CD4-positive, alpha-beta T cell treated with Interleukin-1 beta for 1 hour (primary cell): Measurements from ENCODE around the gene GP1BB.

Source experiments
- DNase-seq, 2 donors: peaks; one replicate each; pipeline ENCODE4 v3.0.0-alpha.2; 2020 to 2022

GP1BB gene

GRCh38 chr22:19727310-19728150, 4.2 kb downstream of the GP1BB start:
- no peak for DNase-seq

- no peak for DNase-seq
Measured at GRCh38 chr22:19728271-19728670, 4.9 kb downstream of the GP1BB start.

GRCh38 chr22:19728836-19729235, 5.5 kb downstream of the GP1BB start:
- DNase-seq = no peak

- DNase-seq = no peak
Measured at GRCh38 chr22:19729507-19729906, 6.2 kb downstream of the GP1BB start.

GRCh38 chr22:19730198-19730597, 6.9 kb downstream of the GP1BB start:
- DNase-seq = no peak

- peak; percentile 78 to 84 for DNase-seq
Measured at GRCh38 chr22:19730655-19731360, 7.5 kb downstream of the GP1BB start.

- no peak for DNase-seq
Measured at GRCh38 chr22:19731361-19732135, 8.2 kb downstream of the GP1BB start.

- no peak for DNase-seq
Measured at GRCh38 chr22:19732403-19733113, 9.2 kb downstream of the GP1BB start.

GRCh38 chr22:19733755-19734154, 10.4 kb downstream of the GP1BB start:
- no peak for DNase-seq

GRCh38 chr22:19734163-19734562, 10.8 kb downstream of the GP1BB start:
- DNase-seq = no peak

- DNase-seq = no peak
Measured at GRCh38 chr22:19734837-19735382, 11.6 kb downstream of the GP1BB start.

GRCh38 chr22:19735665-19736510, 12.5 kb downstream of the GP1BB start:
- DNase-seq = no peak

- no peak for DNase-seq
Measured at GRCh38 chr22:19737846-19738663, 14.7 kb downstream of the GP1BB start.

GRCh38 chr22:19738664-19739447, 15.5 kb downstream of the GP1BB start:
- no peak for DNase-seq

- no peak for DNase-seq
Measured at GRCh38 chr22:19739448-19739895, 16.1 kb downstream of the GP1BB start.

GRCh38 chr22:19739911-19740449, 16.6 kb downstream of the GP1BB start:
- DNase-seq = no peak

GRCh38 chr22:19740586-19740985, 17.2 kb downstream of the GP1BB start:
- no peak for DNase-seq

- DNase-seq = no peak
Measured at GRCh38 chr22:19741053-19741452, 17.7 kb downstream of the GP1BB start.
